HepG2 (cell line): Measurements from ENCODE around the gene SPON1. TPM values are rescaled to one million over a fixed set of nuclear protein-coding genes. Genes with fewer than 3 reads are reported as not detected.
"Not testable (repeated sequence)": the region's sequence is repeated elsewhere in the genome, so short reads cannot be mapped to it uniquely, and the experiment has no call there.

Experiments used
- ATAC-seq: fragments of 200-7000 bp; cut with Tn5 transposase; 3 replicates; pipeline ENCODE4 v1.9.1; 2020; ENCODE audit warnings: mild to moderate bottlenecking, moderate library complexity
- BruUV-seq: library from RNA; stranded (reverse); fragments of 400-500 nt; replicated peaks from 2 replicates; lab custom pipeline; 2021; lab: Mats Ljungman, UMichigan
- CTCF ChIA-PET: fragments of 300-600 bp; formaldehyde crosslinking; extraction: SDS; loops from one replicate; lab custom pipeline; 2021; ENCODE audit warnings: low total read pairs, inconsistent platforms, low intra/inter-chr PET ratio; lab: Yijun Ruan, JAX
- POLR2A ChIA-PET: fragments of 350-600 bp; sonication (Branson Sonifier 250); formaldehyde crosslinking; loops from one replicate; lab custom pipeline; 2020; ENCODE audit warnings: antibody characterized with exemption, inconsistent platforms; lab: Yijun Ruan, JAX
- DNase-seq: peaks from one replicate; pipeline ENCODE4 v3.0.0-alpha.2; 2015; ENCODE audit warnings: low spot score
- FAIRE-seq: peaks from 3 replicates; lab custom pipeline; 2011; peaks lifted over from hg19 to GRCh38; lab: Jason Lieb, UNC
- H2AFZ ChIP-seq: one replicate; pipeline ENCODE4 v1.6.1; 2011; ENCODE audit warnings: low read length, inconsistent platforms
- H3K27ac ChIP-seq: fragments of 300-600 bp; 3 replicates; pipeline ENCODE4 v1.8.0; 2011; ENCODE audit warnings: mixed run types, mild to moderate bottlenecking, mixed read lengths, low read length, inconsistent platforms; ENCODE audit not compliant: insufficient read depth; ENCODE audit errors: extremely low read length
- H3K27me3 ChIP-seq, 2 experiments: fragments of 200-600 bp in 1 of 2; 2 replicates in 1 of 2; 3 replicates in 1 of 2; pipeline versions ENCODE4 v1.6.0 to v1.8.0; 2011; ENCODE audit warnings: low read length in 2 of 2, mild to moderate bottlenecking in 2 of 2, moderate library complexity in 2 of 2, inconsistent platforms in 1 of 2; ENCODE audit not compliant: insufficient read depth in 2 of 2, control insufficient read depth in 1 of 2
- H3K36me3 ChIP-seq, 2 experiments: fragments of 200-600 bp in 1 of 2; replicated peaks in 1 of 2; 2 replicates in 1 of 2; 3 replicates in 1 of 2; pipeline versions ENCODE4 v1.5.1 to v1.8.0; 2011; ENCODE audit warnings: low read length in 2 of 2, inconsistent platforms in 1 of 2; ENCODE audit not compliant: insufficient read depth in 2 of 2, control insufficient read depth in 1 of 2
- H3K4me1 ChIP-seq: 2 replicates; pipeline ENCODE4 v1.5.1; 2012; ENCODE audit warnings: low read length, inconsistent platforms; ENCODE audit not compliant: insufficient read depth
- H3K4me2 ChIP-seq: 2 replicates; pipeline ENCODE4 v1.6.0; 2011; ENCODE audit warnings: low read depth, low read length, inconsistent platforms
- H3K4me3 ChIP-seq, 3 experiments: fragments of 200-600 bp in 1 of 3; sonication (generic), shearing (Covaris generic) in 1 of 3; replicated peaks in 1 of 3; 2 replicates each; pipeline ENCODE4 v1.5.1; 2011 to 2016; ENCODE audit warnings: low read length in 3 of 3, inconsistent platforms in 2 of 3, low read depth in 2 of 3, mild to moderate bottlenecking in 2 of 3, control low read depth in 1 of 3, mixed read lengths in 1 of 3; ENCODE audit not compliant: insufficient read depth in 1 of 3
- H3K79me2 ChIP-seq: one replicate; pipeline ENCODE4 v1.6.1; 2011; ENCODE audit warnings: low read length, inconsistent platforms; ENCODE audit not compliant: insufficient read depth
- H3K9ac ChIP-seq: 2 replicates; pipeline ENCODE4 v1.6.0; 2011; ENCODE audit warnings: mild to moderate bottlenecking, low read depth, low read length, inconsistent platforms; ENCODE audit not compliant: insufficient read depth
- H3K9me3 ChIP-seq: 2 replicates; pipeline ENCODE4 v1.5.1; 2012; ENCODE audit warnings: mild to moderate bottlenecking, low read length
- H4K20me1 ChIP-seq: 2 replicates; pipeline ENCODE4 v1.6.0; 2011; ENCODE audit warnings: inconsistent platforms, mild to moderate bottlenecking, low read length, moderate library complexity; ENCODE audit not compliant: insufficient read depth
- AGO2 ChIP-seq: fragments of 200-400 bp; formaldehyde crosslinking; optimal IDR thresholded peaks from 2 replicates; pipeline ENCODE3; 2017; ENCODE audit warnings: mild to moderate bottlenecking, low read depth, low read length, moderate library complexity
- DMAP1 ChIP-seq: IDR thresholded peaks from 2 replicates; pipeline ENCODE4 v1.6.1; 2016
- RFX5 ChIP-seq: IDR thresholded peaks from 2 replicates; pipeline ENCODE4 v1.6.1; 2011; ENCODE audit warnings: low read depth, low read length, improper control_type of control experiment
- TCF7 ChIP-seq: sonication (generic); IDR thresholded peaks from 2 replicates; pipeline ENCODE4 v1.6.1; 2016; ENCODE audit warnings: antibody characterized with exemption, low read depth
- ZFP41 ChIP-seq: sonication (generic); formaldehyde crosslinking; IDR thresholded peaks from 2 replicates; pipeline ENCODE4 v1.4.0; 2020; ENCODE audit warnings: mild to moderate bottlenecking, missing genetic modification reagents, borderline replicate concordance
- ZNF224 ChIP-seq: sonication (generic); formaldehyde crosslinking; IDR thresholded peaks from 2 replicates; pipeline ENCODE4 v1.5.0; 2020; ENCODE audit warnings: mild to moderate bottlenecking, missing genetic modification reagents
- ZNF549 ChIP-seq: sonication (generic); formaldehyde crosslinking; IDR thresholded peaks from 2 replicates; pipeline ENCODE4 v1.5.0; 2020; ENCODE audit warnings: missing genetic modification reagents
- whole genome bisulfite sequencing: methylation state at CpG from one replicate; pipeline ENCODE4 v1.1.6; 2017; ENCODE audit warnings: low lambda C conversion rate; 5-methylcytosine and 5-hydroxymethylcytosine counted together
- in situ Hi-C: cut with HindIII; loops from 2 replicates; pipeline ENCODE4 v1.10.0; 2017; ENCODE audit warnings: low pct_unique_long_range_greater_than_20kb; ENCODE audit not compliant: extremely low pct_ligation_motif_present
- intact Hi-C: fragments of 100-400 bp; cut with micrococcal nuclease; formaldehyde crosslinking; loops from one replicate; pipeline ENCODE4 v1.10.0; 2022; ENCODE audit not compliant: unreplicated experiment
- polyA plus RNA-seq, 8 experiments: library from polyadenylated mRNA; depleted of rRNA in 3 of 8; stranded (reverse) in 7 of 8; unstranded in 1 of 8; fragments of >200 nt; fragmentation: Illumina TruSeq in 4 of 8; extraction: Trizol in 4 of 8; gene quantifications; 2 replicates each; pipeline versions ENCODE4 v1.2.1 to v1.2.3, GENCODE V29; 2011 to 2016; ENCODE audit warnings: low read depth in 4 of 8, missing spikeins in 1 of 8, mixed read lengths in 1 of 8; ENCODE audit not compliant: insufficient read depth in 1 of 8
- total RNA-seq, 5 experiments: library from RNA; depleted of rRNA; stranded (reverse); fragments of >200 nt; fragmentation: Illumina TruSeq; extraction: Trizol; gene quantifications; 2 replicates each; pipeline ENCODE4 v1.2.3, GENCODE V29; 2016; ENCODE audit warnings: low read depth in 1 of 5
- TF ChIP-seq, protein P1 (sequence below): sonication (generic); formaldehyde crosslinking; IDR thresholded peaks from 2 replicates; pipeline ENCODE4 v1.5.0; 2020; ENCODE audit warnings: missing genetic modification reagents
- TF ChIP-seq, protein P2 (sequence below): conservative IDR thresholded peaks from 2 replicates; pipeline ENCODE4 v1.6.1; 2018; ENCODE audit warnings: missing genetic modification reagents
- TF ChIP-seq, protein P3 (sequence below): sonication (generic); formaldehyde crosslinking; IDR thresholded peaks from 2 replicates; pipeline ENCODE4 v1.5.0; 2020; ENCODE audit warnings: missing genetic modification reagents
- TF ChIP-seq, protein P4 (sequence below): sonication (generic); formaldehyde crosslinking; IDR thresholded peaks from 2 replicates; pipeline ENCODE4 v1.5.0; 2020; ENCODE audit warnings: mild to moderate bottlenecking, missing genetic modification reagents

SPON1 gene
- total and polyA plus RNA-seq, 2 of the 13 experiments (the other 11 are each of a cell fraction or from before 2014, with no cell fraction given): not detected

DNA sequence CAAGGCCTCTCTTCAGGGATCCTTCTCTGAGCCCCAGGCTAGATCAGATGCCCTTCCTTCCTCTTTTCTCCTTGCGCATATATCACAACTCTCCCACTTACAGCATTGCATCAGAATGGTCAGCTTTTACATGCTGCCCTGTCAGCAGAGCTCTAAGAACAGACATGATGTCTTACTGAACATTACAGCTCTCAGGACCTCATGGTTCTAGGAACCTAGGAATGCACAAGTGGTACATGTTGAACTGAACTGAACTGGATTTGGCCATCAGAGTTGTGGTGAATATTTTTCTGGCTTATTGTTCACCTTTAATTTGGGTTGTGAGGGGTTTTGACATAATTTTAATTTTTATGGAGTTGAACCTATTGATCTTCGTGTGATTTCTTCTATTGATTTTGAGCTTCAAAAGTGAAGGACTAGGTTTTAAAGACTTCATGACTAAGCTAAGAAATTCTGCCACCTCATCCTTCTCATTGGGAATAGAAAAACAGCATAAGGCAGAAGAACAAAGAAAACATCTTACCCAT lies 37.7 kb upstream of the SPON1 start (continued):
- TF ChIP-seq, protein P1, sequence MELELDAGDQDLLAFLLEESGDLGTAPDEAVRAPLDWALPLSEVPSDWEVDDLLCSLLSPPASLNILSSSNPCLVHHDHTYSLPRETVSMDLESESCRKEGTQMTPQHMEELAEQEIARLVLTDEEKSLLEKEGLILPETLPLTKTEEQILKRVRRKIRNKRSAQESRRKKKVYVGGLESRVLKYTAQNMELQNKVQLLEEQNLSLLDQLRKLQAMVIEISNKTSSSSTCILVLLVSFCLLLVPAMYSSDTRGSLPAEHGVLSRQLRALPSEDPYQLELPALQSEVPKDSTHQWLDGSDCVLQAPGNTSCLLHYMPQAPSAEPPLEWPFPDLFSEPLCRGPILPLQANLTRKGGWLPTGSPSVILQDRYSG (CRISPR knock-in tag): no peak

DNA sequence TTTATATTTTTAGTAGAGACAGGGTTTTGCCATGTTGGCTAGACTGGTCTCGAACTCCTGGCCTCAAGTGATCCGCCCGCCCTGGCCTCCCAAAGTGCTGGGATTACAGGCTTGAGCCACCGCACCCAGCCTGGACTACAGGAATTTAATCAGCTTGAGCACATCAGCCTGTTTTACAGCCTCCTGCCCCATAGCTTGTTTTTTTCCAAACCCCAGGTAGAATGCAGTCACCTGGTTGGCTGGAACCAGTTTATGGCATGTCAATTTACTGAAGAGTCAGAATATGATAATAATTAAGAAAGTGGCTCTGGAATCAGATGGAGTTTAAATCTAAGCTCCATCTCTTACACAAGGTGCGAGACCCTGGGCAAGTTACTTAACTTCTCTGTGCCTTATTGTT lies 36.2 kb upstream of the SPON1 start:
- 28% methylated on average over 5 of the region's 5 CpGs for WGBS
- H3K9ac ChIP-seq, H2AFZ ChIP-seq, H3K27me3 ChIP-seq, H3K36me3 ChIP-seq, DNase-seq, H3K9me3 ChIP-seq, intact Hi-C loops, POLR2A ChIA-PET, H3K27ac ChIP-seq, H3K4me3 ChIP-seq, H4K20me1 ChIP-seq, FAIRE-seq, in situ Hi-C loops, H3K79me2 ChIP-seq, H3K4me1 ChIP-seq, CTCF ChIA-PET, ATAC-seq, H3K4me2 ChIP-seq, BruUV-seq: not testable (repeated sequence)

DNA sequence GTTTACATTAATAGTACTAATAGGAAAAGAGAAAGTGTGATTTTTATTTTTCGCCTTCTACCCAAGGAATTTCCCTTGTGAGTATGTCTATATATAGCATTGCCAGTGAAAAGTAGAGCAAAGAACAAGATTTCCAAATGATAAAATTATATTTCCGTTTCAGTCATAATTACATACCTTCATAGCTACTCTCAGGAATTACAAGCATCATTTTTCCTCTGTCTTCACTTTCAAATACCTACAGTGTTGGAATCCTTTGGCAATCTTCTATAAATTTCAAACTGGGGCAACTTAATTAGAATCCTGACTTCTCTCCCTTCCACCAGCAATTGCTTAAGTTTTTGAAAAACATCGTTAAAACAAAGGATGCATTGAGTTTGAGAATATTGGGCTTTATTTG lies 35.5 kb upstream of the SPON1 start:
- in situ Hi-C loops (no loop called here), intact Hi-C loops (no loop called here)
- H3K4me3 ChIP-seq: no peak overlapping the region
- FAIRE-seq: no peak
- TF ChIP-seq ZNF549 (CRISPR knock-in tag) (no peak), AGO2 (no peak), ZNF224 (no peak), TCF7 (no peak), DMAP1 (CRISPR knock-in tag) (no peak), RFX5 (no peak), ZFP41 (no peak)
- TF ChIP-seq, protein P2, sequence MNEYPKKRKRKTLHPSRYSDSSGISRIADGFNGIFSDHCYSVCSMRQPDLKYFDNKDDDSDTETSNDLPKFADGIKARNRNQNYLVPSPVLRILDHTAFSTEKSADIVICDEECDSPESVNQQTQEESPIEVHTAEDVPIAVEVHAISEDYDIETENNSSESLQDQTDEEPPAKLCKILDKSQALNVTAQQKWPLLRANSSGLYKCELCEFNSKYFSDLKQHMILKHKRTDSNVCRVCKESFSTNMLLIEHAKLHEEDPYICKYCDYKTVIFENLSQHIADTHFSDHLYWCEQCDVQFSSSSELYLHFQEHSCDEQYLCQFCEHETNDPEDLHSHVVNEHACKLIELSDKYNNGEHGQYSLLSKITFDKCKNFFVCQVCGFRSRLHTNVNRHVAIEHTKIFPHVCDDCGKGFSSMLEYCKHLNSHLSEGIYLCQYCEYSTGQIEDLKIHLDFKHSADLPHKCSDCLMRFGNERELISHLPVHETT (CRISPR knock-in tag): no peak
- TF ChIP-seq, protein P3, sequence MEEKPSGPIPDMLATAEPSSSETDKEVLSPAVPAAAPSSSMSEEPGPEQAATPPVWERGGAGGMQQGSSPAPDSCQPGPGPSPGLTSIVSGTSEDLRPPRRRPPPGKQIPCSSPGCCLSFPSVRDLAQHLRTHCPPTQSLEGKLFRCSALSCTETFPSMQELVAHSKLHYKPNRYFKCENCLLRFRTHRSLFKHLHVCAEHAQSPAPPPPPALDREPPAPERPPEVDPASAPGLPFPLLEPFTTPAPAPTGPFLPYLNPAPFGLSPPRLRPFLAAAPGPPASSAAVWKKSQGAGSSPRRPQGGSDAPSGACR (CRISPR knock-in tag): no peak
- TF ChIP-seq, protein P4, sequence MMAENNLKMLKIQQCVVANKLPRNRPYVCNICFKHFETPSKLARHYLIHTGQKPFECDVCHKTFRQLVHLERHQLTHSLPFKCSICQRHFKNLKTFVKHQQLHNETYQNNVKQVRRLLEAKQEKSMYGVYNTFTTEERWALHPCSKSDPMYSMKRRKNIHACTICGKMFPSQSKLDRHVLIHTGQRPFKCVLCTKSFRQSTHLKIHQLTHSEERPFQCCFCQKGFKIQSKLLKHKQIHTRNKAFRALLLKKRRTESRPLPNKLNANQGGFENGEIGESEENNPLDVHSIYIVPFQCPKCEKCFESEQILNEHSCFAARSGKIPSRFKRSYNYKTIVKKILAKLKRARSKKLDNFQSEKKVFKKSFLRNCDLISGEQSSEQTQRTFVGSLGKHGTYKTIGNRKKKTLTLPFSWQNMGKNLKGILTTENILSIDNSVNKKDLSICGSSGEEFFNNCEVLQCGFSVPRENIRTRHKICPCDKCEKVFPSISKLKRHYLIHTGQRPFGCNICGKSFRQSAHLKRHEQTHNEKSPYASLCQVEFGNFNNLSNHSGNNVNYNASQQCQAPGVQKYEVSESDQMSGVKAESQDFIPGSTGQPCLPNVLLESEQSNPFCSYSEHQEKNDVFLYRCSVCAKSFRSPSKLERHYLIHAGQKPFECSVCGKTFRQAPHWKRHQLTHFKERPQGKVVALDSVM (CRISPR knock-in tag): no peak
- 45% methylated on average over 3 of the region's 3 CpGs for WGBS
- H3K9me3 ChIP-seq: no peaks in the 10 kb centered on the region
- no peaks in the 10 kb centered on the region for H3K4me1 ChIP-seq
- ATAC-seq: no peak
- H3K27ac ChIP-seq: no peak overlapping the region
- no peak for DNase-seq
- H4K20me1 ChIP-seq: no peaks in the 10 kb centered on the region
- H3K27me3 ChIP-seq: no peaks in the 10 kb centered on the region; a peak in 1 of 5 replicates
- CTCF ChIA-PET: no interaction called here
- H3K4me2 ChIP-seq: no peak overlapping the region
- BruUV-seq: no TSS peak
- H3K79me2 ChIP-seq: no peaks in the 10 kb centered on the region
- no peak overlapping the region for H2AFZ ChIP-seq
- POLR2A ChIA-PET: no interaction called here
- no peak overlapping the region for H3K9ac ChIP-seq
- no peaks in the 10 kb centered on the region for H3K36me3 ChIP-seq
